CD14-positive monocyte (primary cell): ENCODE results near the gene TPGS2. TPM values are rescaled to one million over a fixed set of nuclear protein-coding genes. Genes with fewer than 3 reads are reported as not detected.
"Not testable (repeated sequence)": the region's sequence is repeated elsewhere in the genome, so short reads cannot be mapped to it uniquely, and the experiment has no call there.

Experiments used
- DNase-seq, 3 donors: peaks; one replicate each; pipeline ENCODE4 v3.0.0-alpha.2; 2011 to 2022
- H2AFZ ChIP-seq: 2 replicates; pipeline ENCODE4 v1.6.0; 2012; ENCODE audit warnings: mild to moderate bottlenecking, low read depth, low read length, inconsistent platforms; ENCODE audit not compliant: insufficient read depth, poor library complexity, severe bottlenecking
- H3K27ac ChIP-seq, 2 donors: 1 replicate in 1 of 2; 2 replicates in 1 of 2; pipeline ENCODE4 v1.5.1; 2012 to 2013; ENCODE audit warnings: low read length in 2 of 2, control low read depth in 1 of 2, inconsistent platforms in 1 of 2, low read depth in 1 of 2, mild to moderate bottlenecking in 1 of 2
- H3K27me3 ChIP-seq, 2 donors: one replicate each; pipeline versions ENCODE4 v1.6.0 to v1.6.1; 2011 to 2013; ENCODE audit warnings: low read length in 2 of 2; ENCODE audit not compliant: control insufficient read depth in 2 of 2, insufficient read depth in 2 of 2
- H3K36me3 ChIP-seq, 2 donors: replicated peaks in 1 of 2; 1 replicate in 1 of 2; 2 replicates in 1 of 2; pipeline versions ENCODE4 v1.5.1 to v1.6.1; 2012 to 2013; ENCODE audit warnings: low read length in 2 of 2, control low read depth in 1 of 2, inconsistent platforms in 1 of 2, mild to moderate bottlenecking in 1 of 2; ENCODE audit not compliant: insufficient read depth in 2 of 2, control insufficient read depth in 1 of 2
- H3K4me1 ChIP-seq, 2 donors: 1 replicate in 1 of 2; 2 replicates in 1 of 2; pipeline versions ENCODE4 v1.5.1 to v1.6.1; 2012 to 2013; ENCODE audit warnings: low read length in 2 of 2, control low read depth in 1 of 2, inconsistent platforms in 1 of 2, mild to moderate bottlenecking in 1 of 2, moderate library complexity in 1 of 2; ENCODE audit not compliant: insufficient read depth in 2 of 2, control insufficient read depth in 1 of 2
- H3K4me2 ChIP-seq: replicated peaks from 2 replicates; pipeline ENCODE3; 2012; ENCODE audit warnings: low read length, moderate library complexity, mild to moderate bottlenecking; ENCODE audit not compliant: poor library complexity, severe bottlenecking; ENCODE audit errors: extremely low read depth
- H3K4me3 ChIP-seq, 3 experiments: fragments of 200-600 bp in 1 of 3; sonication (generic) in 1 of 3; replicated peaks in 1 of 3; 1 replicate in 2 of 3; 2 replicates in 1 of 3; pipeline ENCODE4 v1.5.1; 2011 to 2013; ENCODE audit warnings: low read length in 3 of 3, mild to moderate bottlenecking in 3 of 3, control low read depth in 2 of 3, low read depth in 2 of 3, inconsistent platforms in 1 of 3, moderate library complexity in 1 of 3
- H3K79me2 ChIP-seq: 2 replicates; pipeline ENCODE4 v1.6.0; 2012; ENCODE audit warnings: mild to moderate bottlenecking, control low read depth, inconsistent platforms, low read length, moderate library complexity; ENCODE audit not compliant: insufficient read depth
- H3K9ac ChIP-seq: 2 replicates; pipeline ENCODE4 v1.6.0; 2017; ENCODE audit warnings: low read length, mild to moderate bottlenecking; ENCODE audit not compliant: insufficient read depth, poor library complexity, severe bottlenecking
- H3K9me3 ChIP-seq, 2 donors: replicated peaks in 1 of 2; 1 replicate in 1 of 2; 2 replicates in 1 of 2; pipeline versions ENCODE4 v1.5.1 to v1.6.1; 2012 to 2013; ENCODE audit warnings: low read length in 2 of 2, control low read depth in 1 of 2; ENCODE audit not compliant: control insufficient read depth in 1 of 2, insufficient read depth in 1 of 2
- H4K20me1 ChIP-seq: 2 replicates; pipeline ENCODE4 v1.6.0; 2012; ENCODE audit warnings: mild to moderate bottlenecking, low read length, control low read depth, moderate library complexity; ENCODE audit not compliant: insufficient read depth
- H3K27ac Mint-ChIP-seq, 7 donors: one replicate each; pipeline ENCODE4 v1.8.0; 2020; ENCODE audit warnings: mild to moderate bottlenecking in 7 of 7, mixed read lengths in 7 of 7, moderate library complexity in 6 of 7, inconsistent platforms in 2 of 7
- H3K27me3 Mint-ChIP-seq, 3 donors: one replicate each; pipeline ENCODE4 v1.8.0; 2021 to 2022; ENCODE audit warnings: low read depth in 3 of 3, mild to moderate bottlenecking in 3 of 3, mixed read lengths in 3 of 3, moderate library complexity in 3 of 3, inconsistent platforms in 1 of 3
- H3K36me3 Mint-ChIP-seq, 2 donors: one replicate each; pipeline ENCODE4 v1.8.0; 2020; ENCODE audit warnings: mixed read lengths in 2 of 2, inconsistent platforms in 1 of 2, mild to moderate bottlenecking in 1 of 2
- H3K4me1 Mint-ChIP-seq: one replicate; pipeline ENCODE4 v1.8.0; 2020; ENCODE audit warnings: mild to moderate bottlenecking, mixed read lengths
- H3K4me3 Mint-ChIP-seq, 2 donors: one replicate each; pipeline ENCODE4 v1.8.0; 2020; ENCODE audit warnings: mild to moderate bottlenecking in 2 of 2, mixed read lengths in 2 of 2, moderate library complexity in 1 of 2
- H3K9me3 Mint-ChIP-seq, 7 donors: one replicate each; pipeline ENCODE4 v1.8.0; 2020 to 2022; ENCODE audit warnings: mixed read lengths in 7 of 7, mild to moderate bottlenecking in 6 of 7, moderate library complexity in 6 of 7, inconsistent platforms in 2 of 7
- WGBS: methylation state at CpG from one replicate; pipeline ENCODE4 v1.1.5; 2013; ENCODE audit warnings: missing lambda C conversion rate; ENCODE audit not compliant: insufficient coverage; 5-methylcytosine and 5-hydroxymethylcytosine counted together
- intact Hi-C, 2 donors: fragments of 100-400 bp; cut with micrococcal nuclease; formaldehyde crosslinking; loops; one replicate each; pipeline versions ENCODE4 v1.15.0 to v1.15.1; 2023
- polyA plus RNA-seq, 3 donors: library from polyadenylated mRNA; depleted of rRNA in 1 of 3; unstranded in 2 of 3; stranded (reverse) in 1 of 3; fragments of 300-500 nt in 2 of 3; fragments of >200 nt in 1 of 3; fragmentation: Illumina TruSeq in 2 of 3; gene quantifications; 1 replicate in 2 of 3; 2 replicates in 1 of 3; pipeline ENCODE4 v1.2.3, GENCODE V29; 2012 to 2021
- TF ChIP-seq, protein P1 (sequence below): fragments of 200-600 bp; IDR thresholded peaks from one replicate; pipeline ENCODE4 v1.8.0; 2022; ENCODE audit warnings: antibody characterized with exemption, mild to moderate bottlenecking

The TPGS2 gene
- polyA plus RNA-seq, 3 donors = 27.6 to 50.1 (median 41.5) TPM

DNA sequence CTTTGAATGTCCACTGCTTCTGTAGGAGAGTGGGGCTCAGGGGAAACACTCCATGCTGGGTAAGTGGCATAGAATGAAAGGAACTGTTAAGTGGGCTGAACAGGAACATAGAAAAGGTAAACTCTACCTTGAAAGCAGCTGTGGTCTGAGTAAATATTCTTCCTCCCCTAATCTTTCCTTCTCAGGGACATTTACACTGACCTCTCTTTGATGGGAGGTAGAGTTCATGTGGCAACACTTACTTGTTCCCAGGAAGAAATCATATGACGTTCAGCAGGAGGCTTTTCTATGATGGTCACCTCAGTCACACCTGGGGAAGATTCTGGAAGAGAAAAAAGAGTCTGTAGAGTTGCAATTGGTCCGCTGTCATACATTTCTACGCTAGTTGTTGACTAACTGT, 10.2 kb downstream of the TPGS2 start:
- Histone ChIP-seq H3K27ac (no peak overlapping the region), H3K4me1 (no peaks in the 10 kb centered on the region), H3K27me3 (no peaks in the 10 kb centered on the region), H3K9ac (no peak overlapping the region), H3K4me3 (no peak overlapping the region), H3K79me2 (no peaks in the 10 kb centered on the region), H2AFZ (no peak overlapping the region), H3K4me2 (no peak overlapping the region), H3K36me3 (peaks cover 17 to 57% of the 10 kb centered on the region in 2 donors), H3K9me3 (no peaks in the 10 kb centered on the region), H4K20me1 (no peaks in the 10 kb centered on the region)
- TF ChIP-seq, protein P1, sequence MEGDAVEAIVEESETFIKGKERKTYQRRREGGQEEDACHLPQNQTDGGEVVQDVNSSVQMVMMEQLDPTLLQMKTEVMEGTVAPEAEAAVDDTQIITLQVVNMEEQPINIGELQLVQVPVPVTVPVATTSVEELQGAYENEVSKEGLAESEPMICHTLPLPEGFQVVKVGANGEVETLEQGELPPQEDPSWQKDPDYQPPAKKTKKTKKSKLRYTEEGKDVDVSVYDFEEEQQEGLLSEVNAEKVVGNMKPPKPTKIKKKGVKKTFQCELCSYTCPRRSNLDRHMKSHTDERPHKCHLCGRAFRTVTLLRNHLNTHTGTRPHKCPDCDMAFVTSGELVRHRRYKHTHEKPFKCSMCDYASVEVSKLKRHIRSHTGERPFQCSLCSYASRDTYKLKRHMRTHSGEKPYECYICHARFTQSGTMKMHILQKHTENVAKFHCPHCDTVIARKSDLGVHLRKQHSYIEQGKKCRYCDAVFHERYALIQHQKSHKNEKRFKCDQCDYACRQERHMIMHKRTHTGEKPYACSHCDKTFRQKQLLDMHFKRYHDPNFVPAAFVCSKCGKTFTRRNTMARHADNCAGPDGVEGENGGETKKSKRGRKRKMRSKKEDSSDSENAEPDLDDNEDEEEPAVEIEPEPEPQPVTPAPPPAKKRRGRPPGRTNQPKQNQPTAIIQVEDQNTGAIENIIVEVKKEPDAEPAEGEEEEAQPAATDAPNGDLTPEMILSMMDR = no peak
- 100% methylated on average over 1 of the region's 3 CpGs for WGBS
- H3K4me3 Mint-ChIP-seq = no peak overlapping the region
- H3K27me3 Mint-ChIP-seq = peaks cover 0 to 2% (median 0%) of the 10 kb centered on the region in 3 donors
- H3K36me3 Mint-ChIP-seq = peaks cover 36 to 47% of the 10 kb centered on the region in 2 donors
- H3K27ac Mint-ChIP-seq = no peak overlapping the region
- intact Hi-C loops = loop anchor here in 1 of 2 donors (10.0 kb wide), 1 partner anchor 804 kb away; no protein-coding TSS in a partner anchor
- no peak for DNase-seq
- no peaks in the 10 kb centered on the region for H3K9me3 Mint-ChIP-seq
- H3K4me1 Mint-ChIP-seq = no peaks in the 10 kb centered on the region

DNA sequence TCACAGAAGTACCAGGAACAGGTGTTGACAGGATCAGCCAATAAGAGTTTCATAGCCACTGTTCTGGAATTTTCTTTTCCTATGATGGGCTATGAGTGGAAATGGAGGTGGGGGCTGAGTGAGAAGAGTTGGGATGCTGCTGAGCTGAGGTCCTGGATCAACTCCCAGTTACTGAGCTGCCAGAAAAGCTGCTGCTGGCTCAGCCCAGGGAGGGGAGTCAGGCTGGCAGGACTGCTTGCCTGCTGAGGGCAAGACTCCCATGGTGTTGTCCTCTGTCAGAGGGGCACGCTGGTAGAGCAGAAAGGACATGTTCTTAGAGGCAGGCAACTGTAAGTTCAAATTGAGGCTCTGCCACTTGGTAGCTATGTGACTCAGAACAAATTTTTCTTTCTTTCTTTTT, 11.8 kb downstream of the TPGS2 start:
- TF ChIP-seq, protein P1 = no peak
- 100% methylated on average over 1 of the region's 1 CpG for WGBS
- Histone ChIP-seq H3K4me1 (no peaks in the 10 kb centered on the region), H3K79me2 (no peaks in the 10 kb centered on the region), H4K20me1 (no peaks in the 10 kb centered on the region), H3K27ac (no peak overlapping the region), H3K4me3 (no peak overlapping the region), H3K27me3 (no peaks in the 10 kb centered on the region), H3K4me2 (no peak overlapping the region), H3K9me3 (no peaks in the 10 kb centered on the region), H2AFZ (no peak overlapping the region), H3K9ac (no peak overlapping the region), H3K36me3 (peaks cover 17 to 67% of the 10 kb centered on the region in 2 donors)
- H3K9me3 Mint-ChIP-seq = no peaks in the 10 kb centered on the region
- peaks cover 2% of the 10 kb centered on the region for H3K4me1 Mint-ChIP-seq
- DNase-seq = no peak
- no peaks in the 10 kb centered on the region for H3K27me3 Mint-ChIP-seq
- intact Hi-C loops = loop anchor here in 1 of 2 donors (10.0 kb wide), 1 partner anchor 802 kb away; no protein-coding TSS in a partner anchor
- H3K4me3 Mint-ChIP-seq = no peak overlapping the region
- peaks cover 44 to 58% of the 10 kb centered on the region in 2 donors for H3K36me3 Mint-ChIP-seq
- H3K27ac Mint-ChIP-seq = no peak overlapping the region

DNA sequence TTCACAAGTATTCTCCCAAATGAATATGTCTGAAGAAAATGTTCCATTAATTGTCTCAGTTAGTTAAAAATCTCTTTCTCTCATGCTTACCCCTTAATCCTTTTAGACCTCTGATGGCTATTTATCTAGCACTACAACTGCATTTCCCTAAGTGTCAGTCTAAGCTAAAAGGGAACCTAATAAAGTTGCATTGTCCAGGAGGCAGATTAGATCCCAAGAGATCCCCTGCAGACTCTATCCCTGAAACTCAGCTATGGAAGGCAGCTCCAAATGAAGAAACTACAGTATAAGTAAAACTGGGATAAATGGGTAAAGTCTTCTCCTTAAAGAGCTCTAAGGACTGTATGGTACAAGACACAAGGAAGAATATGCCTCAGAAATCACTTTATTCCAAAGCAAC, 12.7 kb downstream of the TPGS2 start:
- H3K36me3 ChIP-seq = peaks cover 17 to 77% of the 10 kb centered on the region in 2 donors
- not testable (repeated sequence) for H3K27ac ChIP-seq, H3K27me3 Mint-ChIP-seq, DNase-seq, H3K9me3 ChIP-seq, H3K4me3 Mint-ChIP-seq, H3K9ac ChIP-seq, H3K4me3 ChIP-seq, H2AFZ ChIP-seq, H3K79me2 ChIP-seq, H3K4me1 Mint-ChIP-seq, H3K4me1 ChIP-seq, H3K4me2 ChIP-seq, H3K9me3 Mint-ChIP-seq, H3K27me3 ChIP-seq, H4K20me1 ChIP-seq
- Mint-ChIP-seq H3K36me3 (peaks cover 42 to 56% of the 10 kb centered on the region in 2 donors), H3K27ac (peak overlapping the region in 1 of 7 donors; percentile 15)
- intact Hi-C loops = loop anchor here in 1 of 2 donors (10.0 kb wide), 1 partner anchor 801 kb away; no protein-coding TSS in a partner anchor
